ENCODE measurements around the gene MYO9B. TPM values are rescaled to one million over a fixed set of nuclear protein-coding genes. Genes with fewer than 3 reads are reported as not detected.
"Not testable (repeated sequence)": the region's sequence is repeated elsewhere in the genome, so short reads cannot be mapped to it uniquely, and the experiment has no call there.

MYO9B gene
- total RNA-seq, 1 donor from 2014 or later: 24.1 TPM

- no peak for DNase-seq
These were observed 107.7 kb downstream of the MYO9B start for GRCh38 chr19:17183271-17183761.

GRCh38 chr19:17183858-17184321 is 108.3 kb downstream of the MYO9B start:
- no peak for DNase-seq

- no peak for DNase-seq
These were observed 108.8 kb downstream of the MYO9B start for GRCh38 chr19:17184371-17184841.

GRCh38 chr19:17185590-17185989 is 110.0 kb downstream of the MYO9B start:
- DNase-seq: no peak

- DNase-seq: not testable (repeated sequence)
These were observed 116.2 kb downstream of the MYO9B start for GRCh38 chr19:17191736-17192135.

GRCh38 chr19:17192751-17193150 is 117.2 kb downstream of the MYO9B start:
- no peak for DNase-seq

GRCh38 chr19:17194608-17195007 is 119.0 kb downstream of the MYO9B start:
- DNase-seq: no peak

- no peak for DNase-seq
These were observed 119.5 kb downstream of the MYO9B start for GRCh38 chr19:17195106-17195505.

GRCh38 chr19:17196610-17197009 is 121.0 kb downstream of the MYO9B start:
- no peak for DNase-seq

- DNase-seq: no peak
These were observed 122.1 kb downstream of the MYO9B start for GRCh38 chr19:17197666-17198065.

GRCh38 chr19:17200408-17201079 is 125.0 kb downstream of the MYO9B start:
- DNase-seq: no peak

GRCh38 chr19:17202249-17202648 is 126.7 kb downstream of the MYO9B start:
- DNase-seq: no peak

- DNase-seq: no peak
These were observed 127.1 kb downstream of the MYO9B start for GRCh38 chr19:17202713-17203112.

GRCh38 chr19:17205237-17206140 is 129.9 kb downstream of the MYO9B start:
- DNase-seq: peak; percentile 42

- no peak for DNase-seq
These were observed 131.4 kb downstream of the MYO9B start for GRCh38 chr19:17206736-17207581.

GRCh38 chr19:17209126-17210036 is 133.8 kb downstream of the MYO9B start:
- peak; percentile 17 for DNase-seq

GRCh38 chr19:17210296-17210695 is 134.7 kb downstream of the MYO9B start:
- DNase-seq: no peak

- DNase-seq: no peak
These were observed 136.2 kb downstream of the MYO9B start for GRCh38 chr19:17211547-17212446.

- no peak for DNase-seq
These were observed 137.8 kb downstream of the MYO9B start for GRCh38 chr19:17213334-17213733.

Data from tongue (tissue), 2 donors.